ENCODE data around the gene TOP1. TPM values are rescaled to one million over a fixed set of nuclear protein-coding genes. Genes with fewer than 3 reads are reported as not detected.

TOP1 gene
- total RNA-seq, 2 donors from 2014 or later, result 78.8 to 82.5 TPM

GRCh38 chr20:41095110-41095969 lies 66.7 kb downstream of the TOP1 start:
- Mint-ChIP-seq H3K4me3 (no peak overlapping the region), H3K36me3 (ENCODE audit: low read depth) (peaks cover 72% of the 10 kb centered on the region), H3K27me3 (ENCODE audit: insufficient read depth) (no peaks in the 10 kb centered on the region), H3K9me3 (no peaks in the 10 kb centered on the region), H3K27ac (no peak overlapping the region), H3K4me1 (no peaks in the 10 kb centered on the region)
- H3K4me1 ChIP-seq (ENCODE audit: control insufficient read depth, insufficient read depth, low read length), result no peaks in the 10 kb centered on the region
- peaks cover 89% of the 10 kb centered on the region for H3K36me3 ChIP-seq (ENCODE audit: control insufficient read depth, insufficient read depth, low read length)
- no peak overlapping the region for H3K4me3 ChIP-seq (ENCODE audit: low read length)
- TF ChIP-seq CTCF (conservative IDR thresholded peaks at IDR 0.05), result peak; percentile 96
- H3K27me3 ChIP-seq (ENCODE audit: control insufficient read depth, insufficient read depth, low read length, poor library complexity, severe bottlenecking), result no peaks in the 10 kb centered on the region
- WGBS, 2 experiments (ENCODE audit: insufficient coverage in 1 of 2, insufficient read length in 1 of 2), result 60 to 100% methylated on average over 2 to 7 of the region's 7 CpGs
- no peak overlapping the region for H3K9ac ChIP-seq (ENCODE audit: extremely low read depth, low read length, poor library complexity, severe bottlenecking)
- peak; percentile 64 for DNase-seq
- no peaks in the 10 kb centered on the region for H3K9me3 ChIP-seq (ENCODE audit: control insufficient read depth, low read length)
- no peak overlapping the region for H3K27ac ChIP-seq (ENCODE audit: low read depth, low read length)

- Histone ChIP-seq H3K27me3 (ENCODE audit: control insufficient read depth, insufficient read depth, low read length, poor library complexity, severe bottlenecking) (no peaks in the 10 kb centered on the region), H3K36me3 (ENCODE audit: control insufficient read depth, insufficient read depth, low read length) (peaks cover 87% of the 10 kb centered on the region), H3K9ac (ENCODE audit: extremely low read depth, low read length, poor library complexity, severe bottlenecking) (no peak overlapping the region), H3K9me3 (ENCODE audit: control insufficient read depth, low read length) (no peaks in the 10 kb centered on the region), H3K27ac (ENCODE audit: low read depth, low read length) (no peak overlapping the region), H3K4me3 (ENCODE audit: low read length) (no peak overlapping the region), H3K4me1 (ENCODE audit: control insufficient read depth, insufficient read depth, low read length) (no peaks in the 10 kb centered on the region)
- 93 to 94% methylated on average over 3 to 4 of the region's 4 CpGs for WGBS, 2 experiments (ENCODE audit: insufficient coverage in 1 of 2, insufficient read length in 1 of 2)
- Mint-ChIP-seq H3K4me1 (no peaks in the 10 kb centered on the region), H3K27ac (no peak overlapping the region), H3K27me3 (ENCODE audit: insufficient read depth) (no peaks in the 10 kb centered on the region), H3K36me3 (ENCODE audit: low read depth) (peaks cover 68% of the 10 kb centered on the region), H3K4me3 (no peak overlapping the region), H3K9me3 (no peaks in the 10 kb centered on the region)
- no peak for DNase-seq
- no peak for TF ChIP-seq CTCF (conservative IDR thresholded peaks at IDR 0.05)
Observed at GRCh38 chr20:41098703-41099250, 70.2 kb downstream of the TOP1 start.

- Histone ChIP-seq H3K9ac (ENCODE audit: extremely low read depth, low read length, poor library complexity, severe bottlenecking) (no peak overlapping the region), H3K9me3 (ENCODE audit: control insufficient read depth, low read length) (no peaks in the 10 kb centered on the region), H3K27ac (ENCODE audit: low read depth, low read length) (no peak overlapping the region), H3K27me3 (ENCODE audit: control insufficient read depth, insufficient read depth, low read length, poor library complexity, severe bottlenecking) (no peaks in the 10 kb centered on the region), H3K4me1 (ENCODE audit: control insufficient read depth, insufficient read depth, low read length) (no peaks in the 10 kb centered on the region), H3K36me3 (ENCODE audit: control insufficient read depth, insufficient read depth, low read length) (peaks cover 92% of the 10 kb centered on the region), H3K4me3 (ENCODE audit: low read length) (no peak overlapping the region)
- no peak for DNase-seq
- WGBS, 2 experiments (ENCODE audit: insufficient coverage in 1 of 2, insufficient read length in 1 of 2), result 96 to 98% methylated on average over 9 of the region's 9 CpGs
- H3K4me3 Mint-ChIP-seq, result no peak overlapping the region
- peak overlapping the region; percentile 33 for H3K27ac Mint-ChIP-seq
- peaks cover 67% of the 10 kb centered on the region for H3K36me3 Mint-ChIP-seq (ENCODE audit: low read depth)
- H3K9me3 Mint-ChIP-seq, result no peaks in the 10 kb centered on the region
- no peak for TF ChIP-seq CTCF (conservative IDR thresholded peaks at IDR 0.05)
- H3K27me3 Mint-ChIP-seq (ENCODE audit: insufficient read depth), result no peaks in the 10 kb centered on the region
- H3K4me1 Mint-ChIP-seq, result no peaks in the 10 kb centered on the region
Observed at GRCh38 chr20:41100001-41100480, 71.4 kb downstream of the TOP1 start.
